Transverse colon (tissue), 4 donors: ENCODE measurements around the gene PEG3. TPM values are rescaled to one million over a fixed set of nuclear protein-coding genes. Genes with fewer than 3 reads are reported as not detected.

Source experiments
- DNase-seq: peaks from one replicate; pipeline ENCODE4 v3.0.0-alpha.2; 2019
- H3K27ac ChIP-seq, 4 donors: fragments of 200-600 bp; sonication (generic); 2 replicates each; pipeline ENCODE4 v1.5.1; 2016 to 2018; ENCODE audit warnings: inconsistent platforms in 4 of 4
- H3K27me3 ChIP-seq: fragments of 200-600 bp; sonication (generic); 2 replicates; pipeline ENCODE4 v1.5.1; 2017; ENCODE audit warnings: inconsistent platforms
- H3K36me3 ChIP-seq, 4 donors: fragments of 200-600 bp; sonication (generic); 2 replicates each; pipeline ENCODE4 v1.5.1; 2017 to 2019; ENCODE audit warnings: inconsistent platforms in 4 of 4
- H3K4me1 ChIP-seq, 4 donors: fragments of 200-600 bp; sonication (generic); 2 replicates each; pipeline ENCODE4 v1.5.1; 2017 to 2020; ENCODE audit warnings: inconsistent platforms in 4 of 4
- H3K4me3 ChIP-seq, 4 donors: fragments of 200-600 bp; sonication (generic); 1 replicate in 1 of 4; 2 replicates in 3 of 4; pipeline versions ENCODE4 v1.5.1 to v1.6.1; 2017 to 2019; ENCODE audit warnings: inconsistent platforms in 4 of 4
- H3K9me3 ChIP-seq, 2 donors: fragments of 200-600 bp; sonication (generic); 2 replicates each; pipeline ENCODE4 v1.5.1; 2017 to 2019; ENCODE audit warnings: inconsistent platforms in 2 of 2
- EP300 ChIP-seq: sonication (generic); formaldehyde crosslinking; IDR thresholded peaks from one replicate; pipeline ENCODE4 v1.6.1; 2017; ENCODE audit warnings: antibody characterized with exemption, low read depth
- POLR2A ChIP-seq: fragments of 450-650 bp; IDR thresholded peaks from one replicate; pipeline ENCODE4 v1.6.1; 2016; ENCODE audit warnings: antibody characterized with exemption, mild to moderate bottlenecking, moderate library complexity
- POLR2AphosphoS5 ChIP-seq, 3 donors: sonication (generic); formaldehyde crosslinking; IDR thresholded peaks; one replicate each; pipeline ENCODE4 v1.6.1; 2016; ENCODE audit warnings: antibody characterized with exemption in 3 of 3
- WGBS, 2 donors: methylation state at CpG; one replicate each; pipeline ENCODE4 v1.1.5; 2018; ENCODE audit warnings: low coverage in 1 of 2; 5-methylcytosine and 5-hydroxymethylcytosine counted together
- in situ Hi-C, 4 donors: fragments of 200-750 bp; cut with MboI; loops; one replicate each; pipeline versions ENCODE4 v1.15.0 to v1.15.1; 2017; ENCODE audit warnings: low sequenced_read_pairs in 3 of 4, low pct_ligation_motif_present in 1 of 4, low pct_unique_long_range_greater_than_20kb in 1 of 4
- intact Hi-C: fragments of 100-400 bp; cut with DNase I; formaldehyde crosslinking; loops from one replicate; pipeline ENCODE4 v1.15.1; 2023; ENCODE audit warnings: low total_unique reads
- total RNA-seq, 4 donors: library from RNA; depleted of rRNA; stranded (reverse); fragments of >200 nt; gene quantifications; one replicate each; pipeline ENCODE4 v1.1.0, GENCODE V29; 2016
- TF ChIP-seq, protein P1 (sequence below), 5 experiments: fragments of 200-600 bp in 3 of 5; fragments of 450-650 bp in 2 of 5; sonication (generic) in 3 of 5; IDR thresholded peaks; 1 replicate in 2 of 5; 2 replicates in 3 of 5; pipeline ENCODE4 v1.5.1; 2016 to 2017; ENCODE audit warnings: antibody characterized with exemption in 5 of 5, inconsistent platforms in 3 of 5, mild to moderate bottlenecking in 2 of 5, moderate library complexity in 1 of 5

PEG3 gene
- total RNA-seq, 4 donors from 2014 or later: 0.80 to 6.7 (median 3.4) TPM

DNA sequence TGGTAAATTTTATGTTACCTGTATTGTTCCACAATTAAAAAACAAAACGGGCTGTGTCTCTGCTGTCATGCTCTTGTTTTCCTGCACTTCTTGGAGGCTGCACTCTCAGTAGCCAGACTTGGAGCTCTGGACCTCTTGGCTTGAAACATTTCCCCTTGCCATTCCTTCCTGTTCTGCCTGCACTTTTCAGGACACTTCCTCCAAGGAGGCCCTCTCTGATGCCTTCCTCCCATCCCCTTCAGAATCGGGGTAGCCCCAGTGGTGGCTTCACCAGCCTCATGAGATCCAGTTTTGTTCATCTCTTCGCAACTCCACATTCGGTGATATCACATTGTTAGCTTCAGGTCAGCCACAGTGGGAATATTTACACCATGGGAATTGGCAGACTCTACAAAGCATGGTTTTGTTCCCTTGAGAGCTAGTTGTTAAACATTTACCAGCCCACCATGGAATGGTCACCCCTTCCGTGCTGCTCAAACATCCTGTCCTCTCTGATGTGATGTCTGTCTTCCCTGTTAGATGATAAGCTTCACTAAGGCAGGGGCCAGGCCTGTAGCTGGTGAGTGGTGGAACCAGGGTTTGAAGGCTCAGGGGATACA, 40.2 kb upstream of the PEG3 start:
- intact Hi-C loops: no loop called here
- 79 to 80% methylated on average over 2 to 5 of the region's 5 CpGs for WGBS, 2 donors
- Histone ChIP-seq H3K9me3 (no peaks in the 10 kb centered on the region), H3K27ac (no peak overlapping the region), H3K4me1 (no peaks in the 10 kb centered on the region), H3K36me3 (no peaks in the 10 kb centered on the region), H3K27me3 (no peaks in the 10 kb centered on the region), H3K4me3 (no peak overlapping the region)
- TF ChIP-seq, protein P1, sequence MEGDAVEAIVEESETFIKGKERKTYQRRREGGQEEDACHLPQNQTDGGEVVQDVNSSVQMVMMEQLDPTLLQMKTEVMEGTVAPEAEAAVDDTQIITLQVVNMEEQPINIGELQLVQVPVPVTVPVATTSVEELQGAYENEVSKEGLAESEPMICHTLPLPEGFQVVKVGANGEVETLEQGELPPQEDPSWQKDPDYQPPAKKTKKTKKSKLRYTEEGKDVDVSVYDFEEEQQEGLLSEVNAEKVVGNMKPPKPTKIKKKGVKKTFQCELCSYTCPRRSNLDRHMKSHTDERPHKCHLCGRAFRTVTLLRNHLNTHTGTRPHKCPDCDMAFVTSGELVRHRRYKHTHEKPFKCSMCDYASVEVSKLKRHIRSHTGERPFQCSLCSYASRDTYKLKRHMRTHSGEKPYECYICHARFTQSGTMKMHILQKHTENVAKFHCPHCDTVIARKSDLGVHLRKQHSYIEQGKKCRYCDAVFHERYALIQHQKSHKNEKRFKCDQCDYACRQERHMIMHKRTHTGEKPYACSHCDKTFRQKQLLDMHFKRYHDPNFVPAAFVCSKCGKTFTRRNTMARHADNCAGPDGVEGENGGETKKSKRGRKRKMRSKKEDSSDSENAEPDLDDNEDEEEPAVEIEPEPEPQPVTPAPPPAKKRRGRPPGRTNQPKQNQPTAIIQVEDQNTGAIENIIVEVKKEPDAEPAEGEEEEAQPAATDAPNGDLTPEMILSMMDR (IDR thresholded peaks at IDR 0.05): no peak
- TF ChIP-seq POLR2A: no peak
- TF ChIP-seq EP300: no peak
- no peak for TF ChIP-seq POLR2AphosphoS5 (IDR thresholded peaks at IDR 0.05)
- DNase-seq: no peak
- in situ Hi-C loops: no loop called here

DNA sequence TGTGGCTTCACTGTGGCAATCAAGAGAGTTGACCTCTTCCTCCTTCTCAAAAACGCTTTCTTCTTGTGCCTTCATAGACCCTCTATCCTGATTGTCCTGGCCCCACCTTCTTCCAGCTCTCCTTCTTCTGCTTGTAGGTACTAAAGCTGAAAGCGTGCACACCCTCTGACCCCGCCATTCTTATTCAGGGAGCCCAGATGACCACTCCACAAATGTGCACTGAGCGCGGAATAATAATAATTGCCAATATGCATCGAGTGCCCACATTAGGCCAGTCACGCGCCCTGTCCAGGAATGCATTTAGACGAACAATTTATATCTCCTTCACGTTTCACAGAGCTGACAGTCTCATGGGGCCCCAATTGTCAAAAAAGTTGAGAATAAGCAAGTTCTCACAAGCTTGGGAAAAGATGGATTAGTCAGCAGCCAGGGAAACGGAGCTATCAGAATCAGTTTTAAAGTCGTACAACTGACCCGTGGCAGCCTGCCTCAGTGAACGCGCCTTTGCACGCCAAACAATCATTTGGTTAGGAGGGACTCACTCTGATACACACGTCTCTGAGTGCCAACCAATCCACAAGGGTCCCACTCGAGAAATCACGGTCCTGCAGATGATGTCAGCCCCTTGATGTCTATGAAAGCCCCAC, 36.7 kb upstream of the PEG3 start:
- TF ChIP-seq, protein P1 (IDR thresholded peaks at IDR 0.05): no peak
- TF ChIP-seq EP300: no peak
- no peak for TF ChIP-seq POLR2AphosphoS5 (IDR thresholded peaks at IDR 0.05)
- no peak for TF ChIP-seq POLR2A
- intact Hi-C loops (no loop called here), in situ Hi-C loops (no loop called here)
- H3K4me3 ChIP-seq: no peak overlapping the region
- WGBS, 2 donors: 64 to 84% methylated on average over 3 to 19 of the region's 19 CpGs
- no peak for DNase-seq
- peaks cover 0 to 11% of the 10 kb centered on the region in 2 donors for H3K9me3 ChIP-seq
- H3K27ac ChIP-seq: no peak overlapping the region
- H3K27me3 ChIP-seq: no peaks in the 10 kb centered on the region
- H3K4me1 ChIP-seq: no peaks in the 10 kb centered on the region
- H3K36me3 ChIP-seq: no peaks in the 10 kb centered on the region

DNA sequence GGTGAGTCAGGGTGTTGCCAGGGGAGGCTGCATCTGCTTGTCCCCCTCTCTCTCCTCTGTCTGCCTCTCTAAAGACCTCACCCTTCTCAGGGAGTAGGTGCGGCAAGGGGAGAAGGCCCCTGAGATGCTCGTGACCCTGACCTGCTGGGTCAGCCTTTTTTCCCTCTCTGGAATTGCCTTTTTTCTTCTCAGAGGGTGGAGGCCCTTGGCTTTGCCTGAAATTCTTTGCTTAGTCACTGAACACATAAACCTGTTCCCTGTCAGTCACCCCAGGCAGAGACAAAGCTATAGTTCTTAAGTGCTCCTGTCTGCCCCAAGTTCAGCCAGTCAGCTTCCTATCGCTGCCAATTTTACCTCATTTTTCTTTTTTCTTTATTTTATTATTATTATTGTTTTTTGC, 35.2 kb upstream of the PEG3 start:
- H3K9me3 ChIP-seq: peaks cover 0 to 11% of the 10 kb centered on the region in 2 donors
- TF ChIP-seq, protein P1 (IDR thresholded peaks at IDR 0.05): no peak
- TF ChIP-seq POLR2AphosphoS5 (IDR thresholded peaks at IDR 0.05): no peak
- TF ChIP-seq EP300: no peak
- no peak for TF ChIP-seq POLR2A

DNA sequence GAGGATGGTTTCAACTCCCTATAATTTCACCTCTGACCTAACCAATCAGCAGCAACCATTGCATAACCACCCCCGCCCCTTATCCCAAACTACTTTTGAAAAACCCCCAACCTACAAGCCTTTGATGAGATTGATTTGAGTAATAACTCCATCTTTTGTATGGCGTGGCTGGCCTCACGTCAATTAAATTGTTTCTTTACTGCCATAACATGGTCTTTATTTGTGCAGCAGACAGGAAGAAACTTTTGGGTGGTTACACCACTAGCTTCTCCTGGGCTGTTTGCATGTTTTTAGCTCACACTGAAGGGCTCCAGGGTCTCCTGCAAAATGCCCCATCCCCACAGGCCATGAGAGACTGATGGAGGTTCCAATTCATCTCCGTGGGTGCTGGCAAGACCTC, 34.0 kb upstream of the PEG3 start:
- in situ Hi-C loops: no loop called here
- H3K36me3 ChIP-seq: no peaks in the 10 kb centered on the region
- no peak for DNase-seq

More for the DNA sequence above, 35.2 kb upstream of the PEG3 start:
- 60 to 80% methylated on average over 1 to 3 of the region's 3 CpGs for WGBS, 2 donors
- in situ Hi-C loops: no loop called here
- Histone ChIP-seq H3K27me3 (no peaks in the 10 kb centered on the region), H3K27ac (no peak overlapping the region), H3K4me1 (no peaks in the 10 kb centered on the region), H3K4me3 (no peak overlapping the region), H3K36me3 (no peaks in the 10 kb centered on the region)
- intact Hi-C loops: no loop called here
- no peak for DNase-seq

More for the DNA sequence above, 34.0 kb upstream of the PEG3 start:
- Histone ChIP-seq H3K27ac (no peak overlapping the region), H3K9me3 (peaks cover 0 to 11% of the 10 kb centered on the region in 2 donors), H3K4me3 (no peak overlapping the region), H3K4me1 (no peaks in the 10 kb centered on the region), H3K27me3 (no peaks in the 10 kb centered on the region)
- TF ChIP-seq, protein P1 (IDR thresholded peaks at IDR 0.05): no peak
- no peak for TF ChIP-seq EP300
- no peak for TF ChIP-seq POLR2A
- TF ChIP-seq POLR2AphosphoS5 (IDR thresholded peaks at IDR 0.05): no peak
- intact Hi-C loops: no loop called here
- WGBS, 2 donors: 78 to 87% methylated on average over 3 to 4 of the region's 4 CpGs
